MM.1S (cell line): ENCODE data around the gene NLGN1.

Source experiments
- DNase-seq: peaks from one replicate; pipeline ENCODE4 v3.0.0-alpha.2; 2015
- H2AFZ ChIP-seq: fragments of 300-600 bp; sonication (generic); 2 replicates; pipeline ENCODE4 v1.6.0; 2016; ENCODE audit warnings: antibody characterized with exemption, low read length
- H3F3A ChIP-seq: fragments of 300-600 bp; sonication (generic); 2 replicates; pipeline ENCODE4 v1.6.1; 2016; ENCODE audit warnings: mild to moderate bottlenecking, antibody characterized with exemption, low read length, moderate library complexity, mixed read lengths; ENCODE audit not compliant: insufficient read depth
- H3K27ac ChIP-seq: fragments of 300-600 bp; sonication (generic); 2 replicates; pipeline ENCODE4 v1.5.1; 2016; ENCODE audit warnings: mild to moderate bottlenecking, low read length
- H3K27me3 ChIP-seq: fragments of 300-600 bp; sonication (generic); replicated peaks from 2 replicates; pipeline ENCODE4 v1.6.0; 2016; ENCODE audit warnings: low read length; ENCODE audit not compliant: insufficient read depth
- H3K36me3 ChIP-seq: fragments of 300-600 bp; sonication (generic); replicated peaks from 2 replicates; pipeline ENCODE4 v1.6.1; 2016; ENCODE audit warnings: mild to moderate bottlenecking, low read length, mixed read lengths; ENCODE audit not compliant: insufficient read depth
- H3K4me1 ChIP-seq: fragments of 300-600 bp; sonication (generic); 2 replicates; pipeline ENCODE4 v1.6.1; 2016; ENCODE audit warnings: low read length, mixed read lengths
- H3K4me2 ChIP-seq: fragments of 300-600 bp; sonication (generic); 2 replicates; pipeline ENCODE4 v1.6.0; 2016; ENCODE audit warnings: low read depth, low read length
- H3K4me3 ChIP-seq: fragments of 300-600 bp; sonication (generic); 2 replicates; pipeline ENCODE4 v1.5.1; 2016; ENCODE audit warnings: low read length, mixed read lengths
- H3K79me2 ChIP-seq: fragments of 300-600 bp; sonication (generic); 2 replicates; pipeline ENCODE4 v1.6.1; 2016; ENCODE audit warnings: mixed run types, low read length, mixed read lengths
- H3K9ac ChIP-seq: fragments of 300-600 bp; sonication (generic); 2 replicates; pipeline ENCODE4 v1.6.1; 2016; ENCODE audit warnings: low read length, mixed read lengths
- H3K9me2 ChIP-seq: fragments of 300-600 bp; sonication (generic); replicated peaks from 2 replicates; pipeline ENCODE4 v1.6.1; 2016; ENCODE audit warnings: mild to moderate bottlenecking, low read length, mixed read lengths; ENCODE audit not compliant: insufficient read depth
- H3K9me3 ChIP-seq: fragments of 300-600 bp; sonication (generic); replicated peaks from 2 replicates; pipeline ENCODE4 v1.6.1; 2016; ENCODE audit warnings: mild to moderate bottlenecking, low read length, mixed read lengths; ENCODE audit not compliant: insufficient read depth
- H4K20me1 ChIP-seq: fragments of 300-600 bp; sonication (generic); 2 replicates; pipeline ENCODE4 v1.6.1; 2016; ENCODE audit warnings: mild to moderate bottlenecking, low read length, moderate library complexity, mixed read lengths; ENCODE audit not compliant: insufficient read depth
- EZH2 ChIP-seq: fragments of 300-600 bp; sonication (generic); optimal IDR thresholded peaks from 2 replicates; pipeline ENCODE3; 2017; ENCODE audit warnings: low read depth, mild to moderate bottlenecking, antibody characterized with exemption, low read length, mixed read lengths
- EZH2phosphoT487 ChIP-seq: fragments of 300-600 bp; sonication (generic); IDR thresholded peaks from 2 replicates; pipeline ENCODE4 v1.6.1; 2018; ENCODE audit warnings: antibody characterized with exemption, low read length
- TF ChIP-seq, protein P1 (sequence below): fragments of 300-600 bp; sonication (generic); IDR thresholded peaks from 2 replicates; pipeline ENCODE4 v1.5.1; 2016; ENCODE audit warnings: antibody characterized with exemption, low read length, mixed read lengths

The NLGN1 gene

DNA sequence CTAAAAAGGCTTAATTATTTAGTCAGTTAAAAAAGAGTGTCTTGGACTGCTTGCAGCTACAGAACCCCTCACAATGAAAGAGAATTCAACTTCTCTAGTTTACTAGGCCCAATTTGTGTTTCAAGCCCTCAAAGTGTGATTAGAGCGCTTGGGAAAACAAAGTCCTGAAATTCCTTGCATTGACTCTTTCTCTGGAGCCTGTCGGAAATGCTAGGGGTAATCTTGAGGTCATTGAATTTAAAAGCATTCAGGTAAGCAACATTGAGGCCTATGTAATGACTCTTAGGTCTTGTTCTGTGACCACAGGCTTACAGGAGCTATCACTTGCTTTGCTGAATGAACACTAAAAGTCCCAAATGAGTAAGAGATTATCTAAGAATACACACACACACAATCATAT lies 186.0 kb downstream of the NLGN1 start:
- no peak overlapping the region for H3K4me3 ChIP-seq
- H3F3A ChIP-seq, result no peaks in the 10 kb centered on the region
- H4K20me1 ChIP-seq, result no peaks in the 10 kb centered on the region
- no peak for TF ChIP-seq EZH2phosphoT487
- TF ChIP-seq, protein P1, sequence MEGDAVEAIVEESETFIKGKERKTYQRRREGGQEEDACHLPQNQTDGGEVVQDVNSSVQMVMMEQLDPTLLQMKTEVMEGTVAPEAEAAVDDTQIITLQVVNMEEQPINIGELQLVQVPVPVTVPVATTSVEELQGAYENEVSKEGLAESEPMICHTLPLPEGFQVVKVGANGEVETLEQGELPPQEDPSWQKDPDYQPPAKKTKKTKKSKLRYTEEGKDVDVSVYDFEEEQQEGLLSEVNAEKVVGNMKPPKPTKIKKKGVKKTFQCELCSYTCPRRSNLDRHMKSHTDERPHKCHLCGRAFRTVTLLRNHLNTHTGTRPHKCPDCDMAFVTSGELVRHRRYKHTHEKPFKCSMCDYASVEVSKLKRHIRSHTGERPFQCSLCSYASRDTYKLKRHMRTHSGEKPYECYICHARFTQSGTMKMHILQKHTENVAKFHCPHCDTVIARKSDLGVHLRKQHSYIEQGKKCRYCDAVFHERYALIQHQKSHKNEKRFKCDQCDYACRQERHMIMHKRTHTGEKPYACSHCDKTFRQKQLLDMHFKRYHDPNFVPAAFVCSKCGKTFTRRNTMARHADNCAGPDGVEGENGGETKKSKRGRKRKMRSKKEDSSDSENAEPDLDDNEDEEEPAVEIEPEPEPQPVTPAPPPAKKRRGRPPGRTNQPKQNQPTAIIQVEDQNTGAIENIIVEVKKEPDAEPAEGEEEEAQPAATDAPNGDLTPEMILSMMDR, result no peak
- TF ChIP-seq EZH2, result no peak
- no peak overlapping the region for H3K9ac ChIP-seq
- no peaks in the 10 kb centered on the region for H3K27me3 ChIP-seq
- H3K36me3 ChIP-seq, result no peaks in the 10 kb centered on the region
- no peaks in the 10 kb centered on the region for H3K9me2 ChIP-seq
- no peak for DNase-seq
- H3K9me3 ChIP-seq, result no peaks in the 10 kb centered on the region
- no peak overlapping the region for H3K27ac ChIP-seq
- no peak overlapping the region for H2AFZ ChIP-seq
- no peaks in the 10 kb centered on the region for H3K79me2 ChIP-seq
- no peaks in the 10 kb centered on the region for H3K4me1 ChIP-seq
- H3K4me2 ChIP-seq, result no peak overlapping the region

DNA sequence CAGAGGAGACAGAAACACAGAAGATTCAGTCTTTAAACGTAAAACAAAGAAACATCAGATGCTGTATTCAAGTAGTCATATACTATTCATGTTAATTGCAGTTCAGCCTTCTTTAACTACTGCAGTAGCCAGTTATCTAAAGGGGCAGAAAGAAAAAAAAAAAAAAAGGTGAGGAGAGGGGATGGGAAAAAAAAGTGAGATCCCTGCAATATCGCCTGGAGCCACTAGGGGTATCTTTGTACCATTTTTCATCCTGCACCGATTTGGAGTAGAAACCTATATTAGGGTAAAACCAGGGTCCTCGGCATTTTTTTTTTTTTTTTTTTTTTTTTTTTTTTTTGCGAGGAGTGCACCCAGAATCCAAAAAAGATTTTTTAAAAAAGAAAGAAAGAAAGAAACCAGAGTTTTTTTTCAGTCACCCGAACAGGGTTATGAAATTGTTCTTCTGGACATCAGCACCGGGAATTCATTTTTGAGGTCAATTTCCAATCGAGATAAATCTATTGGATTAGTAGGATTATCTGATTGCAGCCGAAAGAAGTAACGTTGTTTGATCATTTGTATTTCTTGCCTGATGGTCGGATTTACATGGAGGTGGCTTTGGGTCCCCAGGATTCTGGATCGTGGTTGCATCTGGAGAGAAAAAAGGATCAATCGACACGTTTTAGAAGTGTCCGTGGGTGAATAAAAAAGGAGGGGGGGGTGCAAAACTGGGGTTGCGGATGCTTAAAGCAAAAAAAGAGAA lies 186.7 kb downstream of the NLGN1 start:
- no peaks in the 10 kb centered on the region for H3K9me2 ChIP-seq
- no peaks in the 10 kb centered on the region for H3F3A ChIP-seq
- H3K36me3 ChIP-seq, result no peaks in the 10 kb centered on the region
- H3K4me3 ChIP-seq, result peak overlapping the region; percentile 52
- peak overlapping the region; percentile 3; the same call in 1 of the 2 replicates for H3K9ac ChIP-seq
- H3K27me3 ChIP-seq, result no peaks in the 10 kb centered on the region
- H3K27ac ChIP-seq, result no peak overlapping the region
- no peaks in the 10 kb centered on the region for H3K79me2 ChIP-seq
- peak overlapping the region; percentile 62 for H3K4me2 ChIP-seq
- no peaks in the 10 kb centered on the region for H4K20me1 ChIP-seq
- H3K4me1 ChIP-seq, result no peaks in the 10 kb centered on the region
- TF ChIP-seq, protein P1, result peak; percentile 79
- no peak for TF ChIP-seq EZH2phosphoT487
- peak overlapping the region; percentile 48 for H2AFZ ChIP-seq
- DNase-seq, result peak; percentile 32
- no peaks in the 10 kb centered on the region for H3K9me3 ChIP-seq

DNA sequence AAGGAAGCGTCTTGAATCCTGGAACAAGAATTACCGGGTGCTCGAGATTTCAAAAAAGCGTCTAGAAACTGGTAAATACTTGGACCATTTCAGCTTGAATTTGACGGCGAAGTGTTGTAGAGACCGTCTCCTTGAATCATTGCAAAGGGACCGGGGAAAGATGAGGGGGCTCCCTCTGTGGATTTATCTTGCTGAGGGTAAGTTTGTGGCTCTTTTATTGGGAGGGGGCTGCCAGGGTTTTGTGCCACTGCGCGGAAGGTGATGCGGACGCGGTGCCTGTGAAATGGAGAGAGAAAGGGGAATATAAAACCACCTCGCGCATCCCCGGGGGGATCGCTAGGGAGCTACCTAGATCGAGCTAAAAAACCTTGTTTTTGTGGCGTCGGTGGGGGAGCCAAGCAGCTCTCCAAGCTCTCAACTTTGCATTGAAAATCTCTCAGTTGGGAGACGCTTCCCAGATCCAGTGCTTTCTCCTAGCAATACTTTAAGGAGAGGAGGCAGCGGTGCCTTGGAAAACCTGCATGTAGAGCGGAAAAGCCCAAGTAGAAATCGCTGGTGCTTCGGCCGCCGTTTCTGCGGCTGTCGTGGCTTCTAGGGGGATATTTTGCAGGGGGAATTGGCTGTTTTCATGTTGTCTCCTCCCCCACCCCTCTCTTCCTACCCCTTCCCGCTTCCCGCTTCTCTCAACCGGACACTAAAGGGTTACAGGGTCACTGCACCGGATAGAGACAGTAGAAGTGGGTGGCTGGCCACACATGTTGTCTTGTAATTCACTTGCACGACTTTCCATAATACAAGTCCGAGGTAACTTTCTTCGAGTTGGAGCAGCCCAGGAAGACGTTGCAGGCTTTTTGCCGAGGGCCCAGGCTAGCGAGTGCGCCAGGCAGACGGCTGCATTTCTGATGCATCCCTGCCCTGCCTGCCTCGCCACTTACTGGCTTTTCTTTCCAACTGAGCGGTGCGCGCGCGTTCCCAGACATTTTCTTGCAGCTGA lies 187.6 kb downstream of the NLGN1 start:
- Histone ChIP-seq H2AFZ (peak overlapping the region; percentile 48), H3K36me3 (no peaks in the 10 kb centered on the region), H3K4me1 (no peaks in the 10 kb centered on the region), H3K9ac (peak overlapping the region; percentile 3; the same call in 1 of the 2 replicates), H3K9me2 (no peaks in the 10 kb centered on the region), H3K4me2 (peak overlapping the region; percentile 62), H4K20me1 (no peaks in the 10 kb centered on the region), H3K79me2 (no peaks in the 10 kb centered on the region), H3K27me3 (no peaks in the 10 kb centered on the region), H3K9me3 (no peaks in the 10 kb centered on the region), H3K4me3 (peak overlapping the region; percentile 52), H3K27ac (no peak overlapping the region), H3F3A (no peaks in the 10 kb centered on the region)
- peak; percentile 11 for DNase-seq
- TF ChIP-seq, protein P1, result no peak
- TF ChIP-seq EZH2phosphoT487 (no peak), EZH2 (no peak)
